HG03064 (cell line): ENCODE measurements around the gene ASRGL1.

Source experiments
- ATAC-seq: cut with Tn5 transposase; IDR thresholded peaks from one replicate; pipeline ENCODE4 v1.9.1; 2021; ENCODE audit warnings: low read depth; ENCODE audit not compliant: unreplicated experiment

Gene ASRGL1

GRCh38 chr11:62411524-62411923, 74.3 kb downstream of the ASRGL1 start:
- ATAC-seq: no peak

- no peak for ATAC-seq
These were observed 75.9 kb downstream of the ASRGL1 start for GRCh38 chr11:62413060-62413696.

GRCh38 chr11:62416596-62416995, 79.3 kb downstream of the ASRGL1 start:
- no peak for ATAC-seq

GRCh38 chr11:62418136-62418535, 80.9 kb downstream of the ASRGL1 start:
- ATAC-seq: no peak

GRCh38 chr11:62418733-62419132, 81.5 kb downstream of the ASRGL1 start, which contains the start of gene SCGB1A1:
Gene SCGB1A1, plus strand, starts transcription at chr11:62419033. Its CDS starts 63 bp downstream, at chr11:62419096.
- no peak for ATAC-seq

GRCh38 chr11:62419314-62419929, 82.2 kb downstream of the ASRGL1 start:
- ATAC-seq: no peak

- ATAC-seq: no peak
These were observed 82.7 kb downstream of the ASRGL1 start for GRCh38 chr11:62419943-62420342.

GRCh38 chr11:62420882-62421281, 83.6 kb downstream of the ASRGL1 start:
- no peak for ATAC-seq

- ATAC-seq: no peak
These were observed 84.7 kb downstream of the ASRGL1 start for GRCh38 chr11:62421996-62422395.

GRCh38 chr11:62423012-62423411, 85.8 kb downstream of the ASRGL1 start:
- no peak for ATAC-seq

GRCh38 chr11:62427630-62428233, 90.5 kb downstream of the ASRGL1 start:
- ATAC-seq: no peak

- no peak for ATAC-seq
These were observed 91.8 kb downstream of the ASRGL1 start for GRCh38 chr11:62428871-62429560.

GRCh38 chr11:62430425-62430824, 93.2 kb downstream of the ASRGL1 start:
- ATAC-seq: no peak

GRCh38 chr11:62431171-62431901, 94.1 kb downstream of the ASRGL1 start:
- ATAC-seq: no peak

GRCh38 chr11:62432695-62433094, 95.4 kb downstream of the ASRGL1 start:
- no peak for ATAC-seq

GRCh38 chr11:62433141-62433903, 96.1 kb downstream of the ASRGL1 start:
- ATAC-seq: no peak

GRCh38 chr11:62433904-62434276, 96.6 kb downstream of the ASRGL1 start:
- no peak for ATAC-seq

- ATAC-seq: no peak
These were observed 98.8 kb downstream of the ASRGL1 start for GRCh38 chr11:62435846-62436660.

- no peak for ATAC-seq
These were observed 100.4 kb downstream of the ASRGL1 start for GRCh38 chr11:62437616-62438015.
